HepG2 (cell line): ENCODE measurements around the gene DUSP9. TPM values are rescaled to one million over a fixed set of nuclear protein-coding genes. Genes with fewer than 3 reads are reported as not detected.

ENCODE experiments used
- DR1 ChIP-seq: sonication (generic); formaldehyde crosslinking; IDR thresholded peaks from 2 replicates; pipeline ENCODE4 v1.8.0; 2021; ENCODE audit warnings: mild to moderate bottlenecking, missing genetic modification reagents, inconsistent platforms
- DRAP1 ChIP-seq: IDR thresholded peaks from 2 replicates; pipeline ENCODE4 v1.6.1; 2016; ENCODE audit warnings: missing genetic modification reagents, missing compliant biosample characterization
- GMEB1 ChIP-seq: sonication (generic); formaldehyde crosslinking; IDR thresholded peaks from 2 replicates; pipeline ENCODE4 v1.5.1; 2020; ENCODE audit warnings: missing genetic modification reagents, mild to moderate bottlenecking, borderline replicate concordance
- GMEB2 ChIP-seq: IDR thresholded peaks from 2 replicates; pipeline ENCODE4 v1.6.1; 2016; ENCODE audit warnings: missing biosample characterization, missing genetic modification reagents, low read depth
- MAZ ChIP-seq, 2 experiments: sonication (generic) in 1 of 2; formaldehyde crosslinking in 1 of 2; IDR thresholded peaks; 2 replicates each; pipeline versions ENCODE4 v1.5.0 to v1.6.1; 2012 to 2020; ENCODE audit warnings: low read depth in 2 of 2, mild to moderate bottlenecking in 2 of 2, borderline replicate concordance in 1 of 2, improper control_type of control experiment in 1 of 2, low read length in 1 of 2, missing genetic modification reagents in 1 of 2, moderate library complexity in 1 of 2
- NR2C2 ChIP-seq: sonication (generic); formaldehyde crosslinking; IDR thresholded peaks from 2 replicates; pipeline ENCODE4 v1.4.0; 2020; ENCODE audit warnings: missing genetic modification reagents, mild to moderate bottlenecking, moderate library complexity, borderline replicate concordance
- PATZ1 ChIP-seq: sonication (generic); formaldehyde crosslinking; IDR thresholded peaks from 2 replicates; pipeline ENCODE4 v1.4.0; 2020; ENCODE audit warnings: missing genetic modification reagents
- ZBTB4 ChIP-seq: sonication (generic); formaldehyde crosslinking; IDR thresholded peaks from 2 replicates; pipeline ENCODE4 v1.4.0; 2020; ENCODE audit warnings: missing genetic modification reagents, mild to moderate bottlenecking, borderline replicate concordance
- ZNF251 ChIP-seq: sonication (generic); formaldehyde crosslinking; IDR thresholded peaks from 2 replicates; pipeline ENCODE4 v1.9.0; 2021; ENCODE audit warnings: mild to moderate bottlenecking, missing genetic modification reagents
- ZNF562 ChIP-seq: sonication (generic); formaldehyde crosslinking; IDR thresholded peaks from 2 replicates; pipeline ENCODE4 v1.8.0; 2022; ENCODE audit warnings: missing genetic modification reagents, borderline replicate concordance
- ZNF672 ChIP-seq: sonication (generic); formaldehyde crosslinking; IDR thresholded peaks from 2 replicates; pipeline ENCODE4 v1.8.1; 2022; ENCODE audit warnings: missing genetic modification reagents
- ZNF772 ChIP-seq: sonication (generic); formaldehyde crosslinking; IDR thresholded peaks from 2 replicates; pipeline ENCODE4 v1.5.0; 2020; ENCODE audit warnings: mild to moderate bottlenecking, missing genetic modification reagents
- polyA plus RNA-seq, 8 experiments: library from polyadenylated mRNA; depleted of rRNA in 3 of 8; stranded (reverse) in 7 of 8; unstranded in 1 of 8; fragments of >200 nt; fragmentation: Illumina TruSeq in 4 of 8; extraction: Trizol in 4 of 8; gene quantifications; 2 replicates each; pipeline versions ENCODE4 v1.2.1 to v1.2.3, GENCODE V29; 2011 to 2016; ENCODE audit warnings: low read depth in 4 of 8, missing spikeins in 1 of 8, mixed read lengths in 1 of 8; ENCODE audit not compliant: insufficient read depth in 1 of 8
- total RNA-seq, 5 experiments: library from RNA; depleted of rRNA; stranded (reverse); fragments of >200 nt; fragmentation: Illumina TruSeq; extraction: Trizol; gene quantifications; 2 replicates each; pipeline ENCODE4 v1.2.3, GENCODE V29; 2016; ENCODE audit warnings: low read depth in 1 of 5
- TF ChIP-seq, protein P1 (sequence below): sonication (generic); formaldehyde crosslinking; IDR thresholded peaks from 2 replicates; pipeline ENCODE4 v1.5.1; 2020; ENCODE audit warnings: mild to moderate bottlenecking, moderate library complexity, missing genetic modification reagents
- TF ChIP-seq, protein P2 (sequence below): sonication (generic); formaldehyde crosslinking; IDR thresholded peaks from 2 replicates; pipeline ENCODE4 v1.5.0; 2020; ENCODE audit warnings: missing genetic modification reagents

DUSP9 gene
- total and polyA plus RNA-seq, 2 of the 13 experiments (the other 11 are each of a cell fraction or from before 2014, with no cell fraction given), result 235 to 435 TPM

GRCh38 chrX:153624196-153625091, 22.6 kb upstream of the DUSP9 start (continued):
- TF ChIP-seq GMEB1 (CRISPR knock-in tag), result no peak
- TF ChIP-seq, protein P1, sequence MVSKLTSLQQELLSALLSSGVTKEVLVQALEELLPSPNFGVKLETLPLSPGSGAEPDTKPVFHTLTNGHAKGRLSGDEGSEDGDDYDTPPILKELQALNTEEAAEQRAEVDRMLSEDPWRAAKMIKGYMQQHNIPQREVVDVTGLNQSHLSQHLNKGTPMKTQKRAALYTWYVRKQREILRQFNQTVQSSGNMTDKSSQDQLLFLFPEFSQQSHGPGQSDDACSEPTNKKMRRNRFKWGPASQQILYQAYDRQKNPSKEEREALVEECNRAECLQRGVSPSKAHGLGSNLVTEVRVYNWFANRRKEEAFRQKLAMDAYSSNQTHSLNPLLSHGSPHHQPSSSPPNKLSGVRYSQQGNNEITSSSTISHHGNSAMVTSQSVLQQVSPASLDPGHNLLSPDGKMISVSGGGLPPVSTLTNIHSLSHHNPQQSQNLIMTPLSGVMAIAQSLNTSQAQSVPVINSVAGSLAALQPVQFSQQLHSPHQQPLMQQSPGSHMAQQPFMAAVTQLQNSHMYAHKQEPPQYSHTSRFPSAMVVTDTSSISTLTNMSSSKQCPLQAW, result no peak
- TF ChIP-seq PATZ1, result peak; percentile 83
- TF ChIP-seq NR2C2, result peak; percentile 71; the same call in 1 of the 2 replicates
- no peak for TF ChIP-seq GMEB2
- TF ChIP-seq, protein P2, sequence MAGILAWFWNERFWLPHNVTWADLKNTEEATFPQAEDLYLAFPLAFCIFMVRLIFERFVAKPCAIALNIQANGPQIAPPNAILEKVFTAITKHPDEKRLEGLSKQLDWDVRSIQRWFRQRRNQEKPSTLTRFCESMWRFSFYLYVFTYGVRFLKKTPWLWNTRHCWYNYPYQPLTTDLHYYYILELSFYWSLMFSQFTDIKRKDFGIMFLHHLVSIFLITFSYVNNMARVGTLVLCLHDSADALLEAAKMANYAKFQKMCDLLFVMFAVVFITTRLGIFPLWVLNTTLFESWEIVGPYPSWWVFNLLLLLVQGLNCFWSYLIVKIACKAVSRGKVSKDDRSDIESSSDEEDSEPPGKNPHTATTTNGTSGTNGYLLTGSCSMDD (CRISPR knock-in tag), result no peak
- 0 out of 2 replicates have a peak, but pooled peaks have one; percentile 41 for TF ChIP-seq ZNF772 (CRISPR knock-in tag)
- TF ChIP-seq ZNF672, result no peak
- TF ChIP-seq MAZ (IDR thresholded peaks at IDR 0.05; ENCODE audit: borderline replicate concordance, low read depth, low read length), result no peak
- TF ChIP-seq MAZ (CRISPR knock-in tag; IDR thresholded peaks at IDR 0.05; ENCODE audit: low read depth), result 0 out of 2 replicates have a peak, but pooled peaks have one; percentile 13
- no peak for TF ChIP-seq ZNF251 (CRISPR knock-in tag)
- TF ChIP-seq ZBTB4 (CRISPR knock-in tag), result no peak
- TF ChIP-seq DRAP1, result peak; percentile 62; the same call in 1 of the 2 replicates
- no peak for TF ChIP-seq ZNF562
- 0 out of 2 replicates have a peak, but pooled peaks have one; percentile 43 for TF ChIP-seq DR1 (CRISPR knock-in tag)
